ENCODE data around the gene PTPRD.

DNA sequence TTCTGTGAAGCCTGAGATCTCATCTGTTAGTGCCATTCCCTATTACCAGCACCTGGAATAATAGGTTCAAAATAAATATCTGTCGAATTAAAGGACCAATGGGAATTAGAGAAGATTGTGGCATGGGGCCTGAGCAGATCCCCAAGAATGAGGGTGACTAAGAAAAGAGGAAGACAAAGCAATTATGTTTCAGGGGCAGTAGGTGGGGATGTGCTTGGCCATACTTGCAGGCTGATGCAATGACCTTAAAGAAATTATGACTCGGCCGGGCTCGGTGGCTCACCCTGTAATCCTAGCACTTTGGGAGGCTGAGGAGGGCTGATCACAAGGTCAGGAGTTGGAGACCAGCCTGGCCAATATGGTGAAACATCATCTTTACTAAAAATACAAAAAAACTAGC lies 562.8 kb downstream of the PTPRD start:
- TF ChIP-seq, protein P1, sequence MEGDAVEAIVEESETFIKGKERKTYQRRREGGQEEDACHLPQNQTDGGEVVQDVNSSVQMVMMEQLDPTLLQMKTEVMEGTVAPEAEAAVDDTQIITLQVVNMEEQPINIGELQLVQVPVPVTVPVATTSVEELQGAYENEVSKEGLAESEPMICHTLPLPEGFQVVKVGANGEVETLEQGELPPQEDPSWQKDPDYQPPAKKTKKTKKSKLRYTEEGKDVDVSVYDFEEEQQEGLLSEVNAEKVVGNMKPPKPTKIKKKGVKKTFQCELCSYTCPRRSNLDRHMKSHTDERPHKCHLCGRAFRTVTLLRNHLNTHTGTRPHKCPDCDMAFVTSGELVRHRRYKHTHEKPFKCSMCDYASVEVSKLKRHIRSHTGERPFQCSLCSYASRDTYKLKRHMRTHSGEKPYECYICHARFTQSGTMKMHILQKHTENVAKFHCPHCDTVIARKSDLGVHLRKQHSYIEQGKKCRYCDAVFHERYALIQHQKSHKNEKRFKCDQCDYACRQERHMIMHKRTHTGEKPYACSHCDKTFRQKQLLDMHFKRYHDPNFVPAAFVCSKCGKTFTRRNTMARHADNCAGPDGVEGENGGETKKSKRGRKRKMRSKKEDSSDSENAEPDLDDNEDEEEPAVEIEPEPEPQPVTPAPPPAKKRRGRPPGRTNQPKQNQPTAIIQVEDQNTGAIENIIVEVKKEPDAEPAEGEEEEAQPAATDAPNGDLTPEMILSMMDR (IDR thresholded peaks at IDR 0.05), result no peak
- no peak for TF ChIP-seq POLR2AphosphoS5 (IDR thresholded peaks at IDR 0.05)
- no peak for TF ChIP-seq POLR2A (IDR thresholded peaks at IDR 0.05)
